WERI-Rb-1 (cell line): ENCODE data around the gene FBRSL1.

Source experiments
- DNase-seq: peaks from one replicate; pipeline ENCODE4 v3.0.0-alpha.2; 2020
- H3K27ac ChIP-seq: fragments of 250-450 bp; sonication (Bioruptor Pico); 2 replicates; pipeline ENCODE4 v1.5.1; 2020; ENCODE audit warnings: mild to moderate bottlenecking, moderate library complexity
- H3K27me3 ChIP-seq: fragments of 250-450 bp; sonication (Bioruptor Pico); 2 replicates; pipeline ENCODE4 v1.5.1; 2021; ENCODE audit warnings: mild to moderate bottlenecking, low read depth, moderate library complexity; ENCODE audit not compliant: insufficient read depth, severe bottlenecking
- H3K36me3 ChIP-seq: fragments of 250-450 bp; sonication (Bioruptor Pico); 2 replicates; pipeline ENCODE4 v1.5.1; 2020; ENCODE audit warnings: mild to moderate bottlenecking, moderate library complexity
- H3K4me3 ChIP-seq: 2 replicates; pipeline ENCODE4 v1.5.1; 2011; ENCODE audit warnings: low read depth, mild to moderate bottlenecking, control low read depth, low read length
- H3K9me3 ChIP-seq: fragments of 250-450 bp; sonication (Bioruptor Pico); 2 replicates; pipeline ENCODE4 v1.5.1; 2021; ENCODE audit warnings: mild to moderate bottlenecking, moderate library complexity; ENCODE audit not compliant: severe bottlenecking
- CTCF ChIP-seq: IDR thresholded peaks from 2 replicates; pipeline ENCODE4 v1.5.1; 2011; ENCODE audit warnings: low read depth, mild to moderate bottlenecking, control low read depth, inconsistent platforms, low read length

FBRSL1 gene

GRCh38 chr12:132560364-132560613, 70.3 kb downstream of the FBRSL1 start:
- Histone ChIP-seq H3K27ac (peak overlapping the region; percentile 94), H3K9me3 (no peaks in the 10 kb centered on the region), H3K4me3 (peak overlapping the region; percentile 87), H3K27me3 (no peaks in the 10 kb centered on the region), H3K36me3 (peaks cover 14% of the 10 kb centered on the region)
- DNase-seq: peak; percentile 36
- no peak for TF ChIP-seq CTCF

- H3K9me3 ChIP-seq: no peaks in the 10 kb centered on the region
- peak overlapping the region; percentile 94 for H3K27ac ChIP-seq
- peak; percentile 85 for TF ChIP-seq CTCF
- peaks cover 20% of the 10 kb centered on the region for H3K36me3 ChIP-seq
- peak overlapping the region; percentile 87 for H3K4me3 ChIP-seq
- H3K27me3 ChIP-seq: no peaks in the 10 kb centered on the region
- DNase-seq: peak; percentile 93
These were observed 70.9 kb downstream of the FBRSL1 start for GRCh38 chr12:132560614-132561426.
